ENCODE data around the gene ERF. TPM values are rescaled to one million over a fixed set of nuclear protein-coding genes. Genes with fewer than 3 reads are reported as not detected.

ERF gene
- total and polyA plus RNA-seq, 10 of the 15 experiments (the other 5 are each of a cell fraction or from before 2014, with no cell fraction given): 0.02 to 51.8 (median 14.4) TPM

DNA sequence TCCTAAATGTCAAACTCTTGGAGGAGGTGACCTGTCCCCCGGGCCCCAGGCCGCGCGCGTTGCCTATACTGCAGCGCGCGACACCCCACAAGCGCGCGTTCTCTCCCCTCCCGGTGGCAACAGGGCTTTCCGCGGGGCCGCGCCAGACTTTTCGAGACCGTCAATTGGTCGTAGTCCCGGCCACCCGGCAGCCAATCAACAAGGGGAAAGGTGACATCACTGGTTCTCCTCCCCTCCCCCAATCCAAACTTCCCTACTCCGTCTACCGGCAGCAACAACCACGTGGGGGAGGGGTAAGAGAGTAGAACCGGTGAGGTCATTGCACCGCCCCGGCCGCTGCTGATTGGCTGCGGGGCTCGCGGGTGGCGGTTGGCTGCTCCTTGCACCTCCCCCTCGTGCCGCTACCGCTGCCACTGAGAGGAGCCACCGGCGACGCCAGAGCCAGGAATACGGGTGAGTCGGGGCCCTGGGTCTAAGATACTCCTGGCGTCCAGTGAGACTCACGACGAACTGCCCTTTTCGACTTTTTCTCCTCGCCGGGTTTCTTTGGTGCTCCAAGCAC is 13.3 kb upstream of the ERF start (continued):
- TF ChIP-seq, protein P1, sequence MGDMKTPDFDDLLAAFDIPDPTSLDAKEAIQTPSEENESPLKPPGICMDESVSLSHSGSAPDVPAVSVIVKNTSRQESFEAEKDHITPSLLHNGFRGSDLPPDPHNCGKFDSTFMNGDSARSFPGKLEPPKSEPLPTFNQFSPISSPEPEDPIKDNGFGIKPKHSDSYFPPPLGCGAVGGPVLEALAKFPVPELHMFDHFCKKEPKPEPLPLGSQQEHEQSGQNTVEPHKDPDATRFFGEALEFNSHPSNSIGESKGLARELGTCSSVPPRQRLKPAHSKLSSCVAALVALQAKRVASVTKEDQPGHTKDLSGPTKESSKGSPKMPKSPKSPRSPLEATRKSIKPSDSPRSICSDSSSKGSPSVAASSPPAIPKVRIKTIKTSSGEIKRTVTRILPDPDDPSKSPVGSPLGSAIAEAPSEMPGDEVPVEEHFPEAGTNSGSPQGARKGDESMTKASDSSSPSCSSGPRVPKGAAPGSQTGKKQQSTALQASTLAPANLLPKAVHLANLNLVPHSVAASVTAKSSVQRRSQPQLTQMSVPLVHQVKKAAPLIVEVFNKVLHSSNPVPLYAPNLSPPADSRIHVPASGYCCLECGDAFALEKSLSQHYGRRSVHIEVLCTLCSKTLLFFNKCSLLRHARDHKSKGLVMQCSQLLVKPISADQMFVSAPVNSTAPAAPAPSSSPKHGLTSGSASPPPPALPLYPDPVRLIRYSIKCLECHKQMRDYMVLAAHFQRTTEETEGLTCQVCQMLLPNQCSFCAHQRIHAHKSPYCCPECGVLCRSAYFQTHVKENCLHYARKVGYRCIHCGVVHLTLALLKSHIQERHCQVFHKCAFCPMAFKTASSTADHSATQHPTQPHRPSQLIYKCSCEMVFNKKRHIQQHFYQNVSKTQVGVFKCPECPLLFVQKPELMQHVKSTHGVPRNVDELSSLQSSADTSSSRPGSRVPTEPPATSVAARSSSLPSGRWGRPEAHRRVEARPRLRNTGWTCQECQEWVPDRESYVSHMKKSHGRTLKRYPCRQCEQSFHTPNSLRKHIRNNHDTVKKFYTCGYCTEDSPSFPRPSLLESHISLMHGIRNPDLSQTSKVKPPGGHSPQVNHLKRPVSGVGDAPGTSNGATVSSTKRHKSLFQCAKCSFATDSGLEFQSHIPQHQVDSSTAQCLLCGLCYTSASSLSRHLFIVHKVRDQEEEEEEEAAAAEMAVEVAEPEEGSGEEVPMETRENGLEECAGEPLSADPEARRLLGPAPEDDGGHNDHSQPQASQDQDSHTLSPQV (IDR thresholded peaks at IDR 0.05): no peak
- TF ChIP-seq, protein P2, sequence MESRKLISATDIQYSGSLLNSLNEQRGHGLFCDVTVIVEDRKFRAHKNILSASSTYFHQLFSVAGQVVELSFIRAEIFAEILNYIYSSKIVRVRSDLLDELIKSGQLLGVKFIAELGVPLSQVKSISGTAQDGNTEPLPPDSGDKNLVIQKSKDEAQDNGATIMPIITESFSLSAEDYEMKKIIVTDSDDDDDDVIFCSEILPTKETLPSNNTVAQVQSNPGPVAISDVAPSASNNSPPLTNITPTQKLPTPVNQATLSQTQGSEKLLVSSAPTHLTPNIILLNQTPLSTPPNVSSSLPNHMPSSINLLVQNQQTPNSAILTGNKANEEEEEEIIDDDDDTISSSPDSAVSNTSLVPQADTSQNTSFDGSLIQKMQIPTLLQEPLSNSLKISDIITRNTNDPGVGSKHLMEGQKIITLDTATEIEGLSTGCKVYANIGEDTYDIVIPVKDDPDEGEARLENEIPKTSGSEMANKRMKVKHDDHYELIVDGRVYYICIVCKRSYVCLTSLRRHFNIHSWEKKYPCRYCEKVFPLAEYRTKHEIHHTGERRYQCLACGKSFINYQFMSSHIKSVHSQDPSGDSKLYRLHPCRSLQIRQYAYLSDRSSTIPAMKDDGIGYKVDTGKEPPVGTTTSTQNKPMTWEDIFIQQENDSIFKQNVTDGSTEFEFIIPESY (IDR thresholded peaks at IDR 0.05): no peak
- TF ChIP-seq SPI1 (IDR thresholded peaks at IDR 0.05; ENCODE audit: borderline replicate concordance, insufficient read depth, low read depth, low read length) (peak; percentile 30; the same call in 1 of the 2 replicates), CBX5 (IDR thresholded peaks at IDR 0.05; ENCODE audit: low read depth) (no peak), CREB1 (IDR thresholded peaks at IDR 0.05; ENCODE audit: low read depth) (peak; percentile 71), TCF7 (IDR thresholded peaks at IDR 0.05; ENCODE audit: borderline replicate concordance) (no peak), EP300 (IDR thresholded peaks at IDR 0.05; ENCODE audit: borderline replicate concordance in 1 of 2, control insufficient read depth in 1 of 2, low read depth in 2 of 2, low read length in 2 of 2) (peak; percentile 18 to 57; a peak in 2 of 4 replicates), CREM (IDR thresholded peaks at IDR 0.05; ENCODE audit: low read depth) (no peak), MEF2B (IDR thresholded peaks at IDR 0.05; ENCODE audit: partially characterized antibody, poor library complexity, severe bottlenecking) (no peak), SREBF2 (IDR thresholded peaks at IDR 0.05; ENCODE audit: low read length) (no peak), MTA3 (IDR thresholded peaks at IDR 0.05; ENCODE audit: borderline replicate concordance, low read length) (no peak)
- TF ChIP-seq, protein P3, sequence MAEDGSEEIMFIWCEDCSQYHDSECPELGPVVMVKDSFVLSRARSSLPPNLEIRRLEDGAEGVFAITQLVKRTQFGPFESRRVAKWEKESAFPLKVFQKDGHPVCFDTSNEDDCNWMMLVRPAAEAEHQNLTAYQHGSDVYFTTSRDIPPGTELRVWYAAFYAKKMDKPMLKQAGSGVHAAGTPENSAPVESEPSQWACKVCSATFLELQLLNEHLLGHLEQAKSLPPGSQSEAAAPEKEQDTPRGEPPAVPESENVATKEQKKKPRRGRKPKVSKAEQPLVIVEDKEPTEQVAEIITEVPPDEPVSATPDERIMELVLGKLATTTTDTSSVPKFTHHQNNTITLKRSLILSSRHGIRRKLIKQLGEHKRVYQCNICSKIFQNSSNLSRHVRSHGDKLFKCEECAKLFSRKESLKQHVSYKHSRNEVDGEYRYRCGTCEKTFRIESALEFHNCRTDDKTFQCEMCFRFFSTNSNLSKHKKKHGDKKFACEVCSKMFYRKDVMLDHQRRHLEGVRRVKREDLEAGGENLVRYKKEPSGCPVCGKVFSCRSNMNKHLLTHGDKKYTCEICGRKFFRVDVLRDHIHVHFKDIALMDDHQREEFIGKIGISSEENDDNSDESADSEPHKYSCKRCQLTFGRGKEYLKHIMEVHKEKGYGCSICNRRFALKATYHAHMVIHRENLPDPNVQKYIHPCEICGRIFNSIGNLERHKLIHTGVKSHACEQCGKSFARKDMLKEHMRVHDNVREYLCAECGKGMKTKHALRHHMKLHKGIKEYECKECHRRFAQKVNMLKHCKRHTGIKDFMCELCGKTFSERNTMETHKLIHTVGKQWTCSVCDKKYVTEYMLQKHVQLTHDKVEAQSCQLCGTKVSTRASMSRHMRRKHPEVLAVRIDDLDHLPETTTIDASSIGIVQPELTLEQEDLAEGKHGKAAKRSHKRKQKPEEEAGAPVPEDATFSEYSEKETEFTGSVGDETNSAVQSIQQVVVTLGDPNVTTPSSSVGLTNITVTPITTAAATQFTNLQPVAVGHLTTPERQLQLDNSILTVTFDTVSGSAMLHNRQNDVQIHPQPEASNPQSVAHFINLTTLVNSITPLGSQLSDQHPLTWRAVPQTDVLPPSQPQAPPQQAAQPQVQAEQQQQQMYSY (CRISPR knock-in tag; IDR thresholded peaks at IDR 0.05): no peak
- TF ChIP-seq, protein P4, sequence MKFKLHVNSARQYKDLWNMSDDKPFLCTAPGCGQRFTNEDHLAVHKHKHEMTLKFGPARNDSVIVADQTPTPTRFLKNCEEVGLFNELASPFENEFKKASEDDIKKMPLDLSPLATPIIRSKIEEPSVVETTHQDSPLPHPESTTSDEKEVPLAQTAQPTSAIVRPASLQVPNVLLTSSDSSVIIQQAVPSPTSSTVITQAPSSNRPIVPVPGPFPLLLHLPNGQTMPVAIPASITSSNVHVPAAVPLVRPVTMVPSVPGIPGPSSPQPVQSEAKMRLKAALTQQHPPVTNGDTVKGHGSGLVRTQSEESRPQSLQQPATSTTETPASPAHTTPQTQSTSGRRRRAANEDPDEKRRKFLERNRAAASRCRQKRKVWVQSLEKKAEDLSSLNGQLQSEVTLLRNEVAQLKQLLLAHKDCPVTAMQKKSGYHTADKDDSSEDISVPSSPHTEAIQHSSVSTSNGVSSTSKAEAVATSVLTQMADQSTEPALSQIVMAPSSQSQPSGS (IDR thresholded peaks at IDR 0.05; ENCODE audit: low read length): peak; percentile 100
- TF ChIP-seq, protein P5, sequence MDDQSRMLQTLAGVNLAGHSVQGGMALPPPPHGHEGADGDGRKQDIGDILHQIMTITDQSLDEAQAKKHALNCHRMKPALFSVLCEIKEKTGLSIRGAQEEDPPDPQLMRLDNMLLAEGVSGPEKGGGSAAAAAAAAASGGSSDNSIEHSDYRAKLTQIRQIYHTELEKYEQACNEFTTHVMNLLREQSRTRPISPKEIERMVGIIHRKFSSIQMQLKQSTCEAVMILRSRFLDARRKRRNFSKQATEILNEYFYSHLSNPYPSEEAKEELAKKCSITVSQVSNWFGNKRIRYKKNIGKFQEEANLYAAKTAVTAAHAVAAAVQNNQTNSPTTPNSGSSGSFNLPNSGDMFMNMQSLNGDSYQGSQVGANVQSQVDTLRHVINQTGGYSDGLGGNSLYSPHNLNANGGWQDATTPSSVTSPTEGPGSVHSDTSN (IDR thresholded peaks at IDR 0.05; ENCODE audit: insufficient replicate concordance, low read depth, low read length): peak; percentile 38
- TF ChIP-seq, protein P6, sequence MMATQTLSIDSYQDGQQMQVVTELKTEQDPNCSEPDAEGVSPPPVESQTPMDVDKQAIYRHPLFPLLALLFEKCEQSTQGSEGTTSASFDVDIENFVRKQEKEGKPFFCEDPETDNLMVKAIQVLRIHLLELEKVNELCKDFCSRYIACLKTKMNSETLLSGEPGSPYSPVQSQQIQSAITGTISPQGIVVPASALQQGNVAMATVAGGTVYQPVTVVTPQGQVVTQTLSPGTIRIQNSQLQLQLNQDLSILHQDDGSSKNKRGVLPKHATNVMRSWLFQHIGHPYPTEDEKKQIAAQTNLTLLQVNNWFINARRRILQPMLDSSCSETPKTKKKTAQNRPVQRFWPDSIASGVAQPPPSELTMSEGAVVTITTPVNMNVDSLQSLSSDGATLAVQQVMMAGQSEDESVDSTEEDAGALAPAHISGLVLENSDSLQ (IDR thresholded peaks at IDR 0.05): no peak
